NCI-H2171 treated with DMSO at 0.1 percent for 48 hours (cell line): Measurements from ENCODE around the gene GALR1.
"Not testable (repeated sequence)": the region's sequence is repeated elsewhere in the genome, so short reads cannot be mapped to it uniquely, and the experiment has no call there.

Source experiments
- DNase-seq: peaks from one replicate; lab custom pipeline; 2025; lab: John Stamatoyannopoulos, UW

GALR1 gene

GRCh38 chr18:77249569-77250500, at the start of gene GALR1:
Gene GALR1 (plus strand): TSS chr18:77249848. CDS start chr18:77250549, 701 bp downstream.
- DNase-seq: peak; percentile 33

GRCh38 chr18:77201506-77201905, 48.1 kb upstream of the GALR1 start:
- DNase-seq: no peak

GRCh38 chr18:77202329-77202728, 47.3 kb upstream of the GALR1 start:
- no peak for DNase-seq

GRCh38 chr18:77203071-77203470, 46.6 kb upstream of the GALR1 start:
- no peak for DNase-seq

- no peak for DNase-seq
Observed at GRCh38 chr18:77203851-77204250, 45.8 kb upstream of the GALR1 start.

GRCh38 chr18:77205769-77206168, 43.9 kb upstream of the GALR1 start:
- DNase-seq: no peak

- DNase-seq: no peak
Observed at GRCh38 chr18:77206676-77207374, 42.8 kb upstream of the GALR1 start.

- peak; percentile 28 for DNase-seq
Observed at GRCh38 chr18:77207540-77207939, 42.1 kb upstream of the GALR1 start.

- no peak for DNase-seq
Observed at GRCh38 chr18:77208964-77209363, 40.7 kb upstream of the GALR1 start.

GRCh38 chr18:77209587-77209986, 40.1 kb upstream of the GALR1 start:
- DNase-seq: no peak

GRCh38 chr18:77210249-77210648, 39.4 kb upstream of the GALR1 start:
- DNase-seq: no peak

- DNase-seq: no peak
Observed at GRCh38 chr18:77218642-77219041, 31.0 kb upstream of the GALR1 start.

- no peak for DNase-seq
Observed at GRCh38 chr18:77220726-77221125, 28.9 kb upstream of the GALR1 start.

GRCh38 chr18:77222464-77222863, 27.2 kb upstream of the GALR1 start:
- DNase-seq: peak; percentile 67

GRCh38 chr18:77223221-77223639, 26.4 kb upstream of the GALR1 start:
- no peak for DNase-seq

- DNase-seq: no peak
Observed at GRCh38 chr18:77223653-77224052, 26.0 kb upstream of the GALR1 start.

- no peak for DNase-seq
Observed at GRCh38 chr18:77230645-77231044, 19.0 kb upstream of the GALR1 start.

GRCh38 chr18:77234504-77235365, 14.9 kb upstream of the GALR1 start:
- DNase-seq: peak; percentile 87

- DNase-seq: not testable (repeated sequence)
Observed at GRCh38 chr18:77239285-77239684, 10.4 kb upstream of the GALR1 start.

- DNase-seq: no peak
Observed at GRCh38 chr18:77248873-77249568, 627 bp upstream of the GALR1 start.

- DNase-seq: no peak
Observed at GRCh38 chr18:77250501-77250925, 865 bp downstream of the GALR1 start.
